Lung (tissue), 12 donors: ENCODE measurements around the gene NPC1. TPM values are rescaled to one million over a fixed set of nuclear protein-coding genes. Genes with fewer than 3 reads are reported as not detected.
A peak's percentile ranks its signal among the peaks of the same experiment; 100 is the strongest.

Experiments
- ATAC-seq: fragments of 200-7000 bp; cut with Tn5 transposase; one replicate; pipeline ENCODE4 v1.9.1; 2020; ENCODE audit warnings: moderate number of reproducible peaks; ENCODE audit not compliant: insufficient read depth, low FRiP score
- DNase-seq, 3 donors: peaks; one replicate each; pipeline ENCODE4 v3.0.0-alpha.2; 2013 to 2017
- H3K27ac ChIP-seq, 2 donors: one replicate each; pipeline ENCODE4 v1.5.1; 2013; ENCODE audit warnings: mild to moderate bottlenecking in 2 of 2, moderate library complexity in 2 of 2, control low read depth in 1 of 2, inconsistent platforms in 1 of 2, low read depth in 1 of 2, low read length in 1 of 2
- H3K27me3 ChIP-seq, 3 donors: one replicate each; pipeline ENCODE4 v1.5.1; 2013; ENCODE audit warnings: low read length in 2 of 3; ENCODE audit not compliant: control insufficient read depth in 3 of 3, insufficient read depth in 3 of 3
- H3K36me3 ChIP-seq, 4 donors: one replicate each; pipeline ENCODE4 v1.5.1; 2013; ENCODE audit warnings: low read length in 4 of 4, mild to moderate bottlenecking in 1 of 4, moderate library complexity in 1 of 4; ENCODE audit not compliant: control insufficient read depth in 4 of 4, insufficient read depth in 4 of 4
- H3K4me1 ChIP-seq, 5 donors: one replicate each; pipeline ENCODE4 v1.5.1; 2013; ENCODE audit warnings: low read length in 5 of 5, mild to moderate bottlenecking in 2 of 5, moderate library complexity in 1 of 5; ENCODE audit not compliant: control insufficient read depth in 5 of 5, insufficient read depth in 5 of 5
- H3K4me3 ChIP-seq: one replicate; pipeline ENCODE4 v1.5.1; 2013; ENCODE audit warnings: mild to moderate bottlenecking, control low read depth, moderate library complexity
- H3K9ac ChIP-seq, 2 donors: one replicate each; pipeline ENCODE4 v1.5.1; 2013; ENCODE audit warnings: low read length in 2 of 2, control low read depth in 1 of 2; ENCODE audit not compliant: insufficient read depth in 1 of 2
- H3K9me3 ChIP-seq, 4 donors: one replicate each; pipeline ENCODE4 v1.5.1; 2013; ENCODE audit warnings: low read length in 3 of 4, mild to moderate bottlenecking in 1 of 4, moderate library complexity in 1 of 4; ENCODE audit not compliant: control insufficient read depth in 4 of 4, insufficient read depth in 3 of 4
- WGBS, 2 donors: extraction: QIAGEN DNeasy Blood & Tissue Kit; methylation state at CpG; one replicate each; pipeline ENCODE4 v1.1.7; 2013; 5-methylcytosine and 5-hydroxymethylcytosine counted together
- polyA plus RNA-seq, 2 donors: library from polyadenylated mRNA; stranded (reverse); fragments of 200-250 nt; gene quantifications; one replicate each; pipeline ENCODE4 v1.2.1, GENCODE V29; 2013
- total RNA-seq, 2 donors: library from RNA; depleted of rRNA in 1 of 2; stranded (reverse); fragments of >200 nt in 1 of 2; gene quantifications; one replicate each; pipeline ENCODE4 v1.2.1, GENCODE V29; 2014 to 2021
- TF ChIP-seq, protein P1 (sequence below): IDR thresholded peaks from 2 replicates; pipeline ENCODE4 v1.5.1; 2012; ENCODE audit warnings: mild to moderate bottlenecking; ENCODE audit errors: control extremely low read depth, extremely low read depth
- donor health status: control.
- donor health status: control.
- donor health status: Bipolar disorder and iron deficiency.
- donor health status: healthy.
- donor health status: DM: yes; HTN: yes; CAD: no.

NPC1 gene
- total and polyA plus RNA-seq, 4 donors: 47.7 to 143 (median 73.0) TPM

DNA sequence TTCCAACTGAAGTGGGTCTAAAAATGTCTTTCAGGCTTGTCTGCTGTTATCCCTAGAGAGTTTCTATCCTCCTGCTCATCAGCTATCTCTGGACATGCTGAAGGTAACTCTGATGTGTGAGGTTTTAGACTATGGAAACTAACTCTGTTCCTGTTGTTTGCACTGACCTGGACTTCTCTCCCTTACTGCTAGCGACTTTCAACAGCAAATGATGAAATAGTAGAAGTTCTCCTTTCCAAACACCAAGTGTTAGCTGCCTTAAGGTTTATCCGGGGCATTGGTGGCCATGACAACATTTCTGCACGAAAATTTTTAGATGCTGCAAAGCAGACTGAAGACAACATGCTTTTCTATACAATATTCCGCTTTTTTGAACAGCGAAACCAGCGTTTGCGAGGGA lies 56.1 kb downstream of the NPC1 start:
- H3K9me3 ChIP-seq: no peaks in the 10 kb centered on the region
- H3K36me3 ChIP-seq: peaks cover 40 to 62% (median 61%) of the 10 kb centered on the region in 4 donors
- peaks cover 0 to 4% (median 0%) of the 10 kb centered on the region in 5 donors for H3K4me1 ChIP-seq
- TF ChIP-seq, protein P1, sequence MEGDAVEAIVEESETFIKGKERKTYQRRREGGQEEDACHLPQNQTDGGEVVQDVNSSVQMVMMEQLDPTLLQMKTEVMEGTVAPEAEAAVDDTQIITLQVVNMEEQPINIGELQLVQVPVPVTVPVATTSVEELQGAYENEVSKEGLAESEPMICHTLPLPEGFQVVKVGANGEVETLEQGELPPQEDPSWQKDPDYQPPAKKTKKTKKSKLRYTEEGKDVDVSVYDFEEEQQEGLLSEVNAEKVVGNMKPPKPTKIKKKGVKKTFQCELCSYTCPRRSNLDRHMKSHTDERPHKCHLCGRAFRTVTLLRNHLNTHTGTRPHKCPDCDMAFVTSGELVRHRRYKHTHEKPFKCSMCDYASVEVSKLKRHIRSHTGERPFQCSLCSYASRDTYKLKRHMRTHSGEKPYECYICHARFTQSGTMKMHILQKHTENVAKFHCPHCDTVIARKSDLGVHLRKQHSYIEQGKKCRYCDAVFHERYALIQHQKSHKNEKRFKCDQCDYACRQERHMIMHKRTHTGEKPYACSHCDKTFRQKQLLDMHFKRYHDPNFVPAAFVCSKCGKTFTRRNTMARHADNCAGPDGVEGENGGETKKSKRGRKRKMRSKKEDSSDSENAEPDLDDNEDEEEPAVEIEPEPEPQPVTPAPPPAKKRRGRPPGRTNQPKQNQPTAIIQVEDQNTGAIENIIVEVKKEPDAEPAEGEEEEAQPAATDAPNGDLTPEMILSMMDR: no peak
- no peak overlapping the region for H3K9ac ChIP-seq
- no peaks in the 10 kb centered on the region for H3K27me3 ChIP-seq
- no peak for DNase-seq
- 69 to 83% methylated on average over 7 of the region's 7 CpGs for WGBS, 2 donors
- H3K27ac ChIP-seq: peak overlapping the region in 1 of 2 donors; percentile 18
- no peak overlapping the region for H3K4me3 ChIP-seq
- no peak for ATAC-seq

DNA sequence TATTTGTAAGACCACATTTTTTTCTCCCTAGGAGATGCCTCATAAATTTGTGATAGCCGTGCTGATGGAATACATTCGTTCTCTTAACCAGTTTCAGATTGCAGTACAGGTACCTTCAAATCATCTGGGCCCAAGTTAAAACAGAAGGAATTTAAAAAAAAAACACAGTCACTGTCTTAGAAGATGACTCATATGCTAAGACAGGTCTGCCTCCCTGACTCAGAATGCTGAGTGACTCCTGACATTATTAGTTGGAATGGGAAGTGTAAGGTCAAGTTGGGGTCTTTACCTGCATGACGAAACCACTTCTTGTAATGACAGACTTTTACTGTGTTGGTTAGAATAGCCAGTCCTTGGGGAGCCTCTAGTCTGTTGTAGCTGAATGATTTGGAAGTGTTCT lies 56.7 kb downstream of the NPC1 start:
- peaks cover 36 to 61% (median 59%) of the 10 kb centered on the region in 4 donors for H3K36me3 ChIP-seq
- DNase-seq (no peak), ATAC-seq (no peak)
- H3K4me3 ChIP-seq: no peak overlapping the region
- H3K27ac ChIP-seq: no peak overlapping the region
- no peaks in the 10 kb centered on the region for H3K9me3 ChIP-seq
- H3K27me3 ChIP-seq: no peaks in the 10 kb centered on the region
- H3K4me1 ChIP-seq: peaks cover 0 to 4% (median 0%) of the 10 kb centered on the region in 5 donors
- TF ChIP-seq, protein P1: no peak
- 90 to 95% methylated on average over 3 of the region's 3 CpGs for WGBS, 2 donors
- no peak overlapping the region for H3K9ac ChIP-seq

DNA sequence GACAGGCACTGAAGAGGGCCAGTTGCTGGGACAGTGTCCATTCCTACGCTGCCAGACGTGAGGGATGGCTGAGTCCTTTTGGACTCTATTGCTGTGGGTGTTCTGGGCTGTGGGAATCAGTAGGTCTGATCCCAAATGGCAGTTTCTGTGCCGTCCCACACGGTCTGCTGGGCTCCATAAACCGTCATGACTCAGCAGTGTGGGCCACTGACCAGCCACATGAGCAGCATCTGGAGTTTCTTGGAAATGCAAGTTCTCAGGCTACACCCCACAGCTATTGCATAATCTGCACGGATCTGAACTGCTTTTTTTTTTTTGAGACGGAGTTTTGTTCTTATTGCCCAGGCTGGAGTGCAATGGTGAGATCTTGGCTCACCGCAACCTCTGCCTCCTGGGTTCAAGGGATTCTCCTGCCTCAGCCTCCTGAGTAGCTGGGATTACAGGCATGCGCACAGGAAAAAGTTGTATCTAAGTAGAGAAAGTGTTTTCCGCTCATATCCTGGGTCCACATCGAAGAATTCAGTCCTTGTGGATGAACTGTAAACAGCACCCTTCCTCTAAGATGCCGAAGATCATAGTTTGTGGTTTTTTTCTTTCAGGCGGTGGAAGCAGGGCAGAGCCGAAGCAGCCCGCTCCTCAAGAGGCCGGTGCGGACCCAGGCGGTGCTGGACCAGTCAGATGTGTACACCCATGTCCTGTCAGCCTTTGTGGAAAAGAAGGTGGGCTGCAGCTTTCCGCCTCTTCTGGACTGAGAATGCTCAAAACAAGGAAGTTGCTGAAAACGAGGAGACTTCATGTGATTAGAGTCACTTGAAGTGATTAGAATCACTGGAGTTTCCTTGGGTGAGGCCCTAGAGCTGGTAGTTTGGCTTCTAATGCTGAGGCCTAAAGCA lies 57.5 kb downstream of the NPC1 start:
- H3K4me1 ChIP-seq: peaks cover 0 to 4% (median 0%) of the 10 kb centered on the region in 5 donors
- H3K27ac ChIP-seq: peak overlapping the region in 1 of 2 donors; percentile 73
- no peak overlapping the region for H3K9ac ChIP-seq
- no peak overlapping the region for H3K4me3 ChIP-seq
- TF ChIP-seq, protein P1: no peak
- no peak for DNase-seq
- ATAC-seq: peak; percentile 54
- H3K27me3 ChIP-seq: no peaks in the 10 kb centered on the region
- H3K9me3 ChIP-seq: no peaks in the 10 kb centered on the region
- H3K36me3 ChIP-seq: peaks cover 40 to 59% (median 58%) of the 10 kb centered on the region in 4 donors
- 79 to 81% methylated on average over 20 of the region's 20 CpGs for WGBS, 2 donors
